NCI-H2107 treated with DMSO at 0.1 percent for 48 hours (cell line): ENCODE results near the gene GPBAR1.

Experiments
- DNase-seq: peaks from one replicate; lab custom pipeline; 2025; ENCODE audit not compliant: unreplicated experiment; lab: John Stamatoyannopoulos, UW

GPBAR1 gene

GRCh38 chr2:218260742-218261422, at the start of gene GPBAR1:
Gene GPBAR1 (plus strand): TSS chr2:218261015. CDS start chr2:218262725, 1,710 bp downstream.
- DNase-seq, result no peak

- DNase-seq, result no peak
These were observed 46.7 kb upstream of the GPBAR1 start for GRCh38 chr2:218214116-218214515.

- DNase-seq, result no peak
These were observed 44.5 kb upstream of the GPBAR1 start for GRCh38 chr2:218216336-218216673.

DNA sequence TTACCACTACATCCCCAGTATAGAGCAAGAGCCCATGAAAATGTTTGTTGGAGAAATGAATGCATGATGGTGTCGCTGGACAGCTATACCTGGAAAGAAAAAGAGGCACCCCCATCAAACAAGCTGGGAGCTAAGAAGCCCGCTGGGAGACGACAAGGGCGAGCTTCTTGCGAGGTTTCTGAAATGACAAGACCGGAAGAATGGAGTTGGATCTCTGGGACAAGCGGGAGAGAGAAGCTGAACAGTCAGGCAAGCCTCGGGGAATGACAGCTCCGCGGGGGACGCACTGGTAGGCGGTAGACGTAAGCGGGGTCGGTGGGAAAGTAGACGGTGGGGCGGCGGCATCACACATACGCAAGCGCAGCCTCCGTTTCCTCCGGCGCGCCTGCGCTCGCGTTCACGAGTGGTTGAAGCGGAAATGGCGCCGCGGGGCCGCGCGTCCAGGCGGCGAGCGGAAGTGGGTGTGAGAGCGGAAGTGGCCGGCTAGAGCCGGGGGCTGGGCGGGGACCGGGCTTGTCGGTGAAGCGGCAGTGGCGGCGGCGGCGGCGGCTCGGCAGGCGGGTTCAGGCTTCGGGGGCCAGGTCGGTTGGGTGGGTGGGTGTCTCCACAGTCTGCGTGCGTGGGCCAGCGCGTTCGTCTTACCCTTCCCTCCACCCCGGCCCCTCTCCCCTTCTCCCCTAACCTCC, 44.0 kb upstream of the GPBAR1 start, which contains the start of gene ARPC2:
TSS of gene ARPC2 (plus strand) at position 516 of the 686 bp plus-strand sequence. CDS start 282 bp downstream, outside the sequence.
- DNase-seq, result peak; percentile 46

DNA sequence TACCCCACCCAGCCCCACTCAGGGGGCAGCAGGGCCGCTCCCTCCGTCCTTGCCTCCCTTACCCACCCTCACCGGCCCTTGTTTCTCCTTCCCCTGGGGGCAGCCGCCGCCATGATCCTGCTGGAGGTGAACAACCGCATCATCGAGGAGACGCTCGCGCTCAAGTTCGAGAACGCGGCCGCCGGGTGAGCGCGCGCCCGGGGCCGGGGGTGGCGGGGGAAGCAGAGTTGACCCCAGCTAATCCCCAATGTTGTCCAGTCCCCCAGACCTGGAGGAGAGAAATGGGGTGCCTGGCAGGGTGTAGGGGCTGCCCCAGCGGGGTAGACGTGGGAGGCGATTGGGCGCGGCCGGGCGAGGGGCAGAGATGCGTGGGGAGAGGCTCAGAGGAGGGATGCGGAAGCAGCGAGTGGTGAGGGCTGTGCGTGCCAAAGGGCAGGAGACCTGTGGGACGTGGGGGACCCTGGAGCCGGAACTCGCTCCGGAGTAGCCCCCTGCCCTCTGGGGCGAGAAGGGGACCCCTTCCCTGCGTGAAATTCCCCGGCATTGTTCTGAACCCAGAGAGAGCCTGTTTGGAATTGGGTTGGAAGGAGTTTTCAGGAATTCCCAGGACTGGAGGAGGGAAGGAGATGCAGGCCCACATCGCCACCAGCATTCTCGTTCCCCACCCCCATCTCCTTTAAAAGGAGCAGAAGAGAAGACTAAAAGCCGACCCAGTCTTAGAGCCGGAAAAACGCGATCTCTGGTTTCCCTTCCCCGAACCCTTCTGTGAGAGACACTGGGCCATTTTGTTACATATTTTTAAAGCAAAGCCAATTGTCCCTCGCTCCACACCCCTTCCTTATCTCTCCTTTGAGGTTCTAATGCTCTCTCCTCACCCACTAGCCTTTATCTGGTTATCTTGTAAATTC, 43.2 kb upstream of the GPBAR1 start:
- DNase-seq, result peak; percentile 2

DNA sequence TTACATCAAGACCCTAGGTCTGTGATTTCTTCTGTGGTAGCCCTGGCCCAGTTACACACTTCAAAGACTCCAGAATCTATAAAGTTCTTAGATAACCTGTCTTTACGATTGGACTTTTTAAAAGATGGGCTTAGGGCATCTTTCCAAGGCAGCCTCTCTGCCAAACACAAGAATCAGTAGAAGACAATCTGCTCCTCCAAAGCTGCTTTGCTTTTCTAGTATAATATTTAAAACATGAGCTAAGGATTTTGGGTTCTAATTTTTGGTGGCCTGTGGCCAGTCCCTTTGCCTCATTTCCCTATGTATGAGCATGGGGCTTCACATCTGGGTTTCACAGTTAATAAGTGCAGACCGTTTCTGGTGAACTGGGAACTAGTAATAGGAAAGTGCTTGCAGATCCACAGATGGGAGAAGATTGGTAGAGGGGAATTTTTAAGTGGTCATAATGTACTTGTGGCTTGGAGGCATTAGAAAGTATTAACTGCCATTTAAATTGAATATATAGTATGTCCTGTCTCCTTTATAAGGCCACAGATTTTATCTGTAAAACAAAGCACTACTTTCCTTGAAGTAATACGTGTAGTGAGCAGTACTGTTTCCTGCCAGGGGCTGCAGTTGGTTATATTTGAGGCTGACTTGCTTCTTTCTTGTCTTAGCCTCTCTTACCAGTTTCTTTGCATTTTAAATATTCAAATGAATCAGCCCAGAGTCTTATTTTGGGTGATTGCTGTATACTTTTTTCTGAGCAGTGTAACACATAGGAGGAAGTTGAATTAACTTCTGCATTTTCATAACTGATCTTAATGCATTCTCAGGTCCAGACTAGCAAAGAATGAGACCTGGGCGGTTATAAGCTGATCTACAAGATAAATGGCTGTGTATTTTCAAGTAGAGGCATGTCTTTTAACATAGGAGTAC, 42.3 kb upstream of the GPBAR1 start:
- DNase-seq, result no peak

- no peak for DNase-seq
These were observed 40.9 kb upstream of the GPBAR1 start for GRCh38 chr2:218219934-218220333.

- no peak for DNase-seq
These were observed 39.8 kb upstream of the GPBAR1 start for GRCh38 chr2:218221000-218221399.

DNA sequence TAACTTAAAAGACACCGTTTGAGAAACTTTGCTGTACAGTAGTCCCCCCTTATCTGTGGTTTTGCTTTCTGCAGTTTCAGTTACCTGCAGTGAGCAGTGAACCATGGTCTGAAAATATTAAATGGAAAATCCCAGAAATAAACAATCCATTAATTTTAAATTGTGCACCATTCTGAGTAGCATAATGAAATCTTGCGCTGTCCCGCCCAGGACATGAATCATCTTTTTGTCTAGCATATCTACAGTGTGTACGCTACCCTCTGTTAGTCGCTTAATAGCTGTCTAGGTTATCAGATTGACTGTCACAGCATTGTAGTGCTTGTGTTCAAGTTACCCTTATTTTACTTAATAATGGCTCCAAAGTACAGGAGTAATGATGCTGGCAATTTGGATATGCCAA, 37.8 kb upstream of the GPBAR1 start:
- no peak for DNase-seq

DNA sequence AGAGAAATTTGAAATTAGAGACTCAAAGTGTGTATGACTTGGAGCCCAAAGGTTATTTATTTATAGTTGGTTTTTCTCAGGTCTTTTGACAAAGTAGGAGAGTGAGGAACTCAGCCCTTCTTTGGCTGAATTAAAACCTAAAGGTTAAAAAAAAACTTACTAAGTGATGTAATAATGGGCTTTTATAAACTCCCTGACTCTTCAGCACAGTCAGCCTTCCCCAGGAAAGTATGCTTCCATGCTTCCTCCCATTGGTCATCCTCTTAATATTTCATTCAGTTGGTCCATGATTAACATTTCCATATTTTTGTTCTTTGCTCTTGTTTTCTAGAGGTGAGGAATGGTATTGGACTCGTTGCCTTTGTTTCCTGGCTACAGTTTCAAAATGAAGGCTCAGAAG, 36.6 kb upstream of the GPBAR1 start:
- no peak for DNase-seq

- DNase-seq, result no peak
These were observed 33.9 kb upstream of the GPBAR1 start for GRCh38 chr2:218226903-218227302.

- no peak for DNase-seq
These were observed 32.3 kb upstream of the GPBAR1 start for GRCh38 chr2:218228366-218229090.

DNA sequence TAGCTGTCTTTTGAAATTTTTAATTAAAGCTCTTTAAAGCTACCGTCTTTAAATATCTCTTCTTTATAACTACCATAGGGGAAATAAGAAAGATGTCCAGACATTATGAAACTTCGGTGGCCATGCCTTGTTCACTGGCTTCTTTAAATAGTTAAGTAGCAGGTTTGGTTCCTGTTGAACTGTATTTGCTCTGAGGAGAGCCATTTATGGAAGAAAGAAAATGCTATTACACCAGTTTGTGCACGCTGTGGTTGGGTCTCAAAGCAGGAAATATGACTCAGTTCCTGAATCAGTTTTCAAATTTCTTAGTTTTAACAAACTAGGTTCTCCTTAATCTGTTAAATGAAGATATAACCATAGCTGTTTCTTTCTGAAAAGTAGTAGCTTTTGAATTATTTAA, 31.6 kb upstream of the GPBAR1 start:
- DNase-seq, result no peak

GRCh38 chr2:218229851-218230250, 31.0 kb upstream of the GPBAR1 start:
- DNase-seq, result no peak

GRCh38 chr2:218230882-218231281, 29.9 kb upstream of the GPBAR1 start:
- no peak for DNase-seq

DNA sequence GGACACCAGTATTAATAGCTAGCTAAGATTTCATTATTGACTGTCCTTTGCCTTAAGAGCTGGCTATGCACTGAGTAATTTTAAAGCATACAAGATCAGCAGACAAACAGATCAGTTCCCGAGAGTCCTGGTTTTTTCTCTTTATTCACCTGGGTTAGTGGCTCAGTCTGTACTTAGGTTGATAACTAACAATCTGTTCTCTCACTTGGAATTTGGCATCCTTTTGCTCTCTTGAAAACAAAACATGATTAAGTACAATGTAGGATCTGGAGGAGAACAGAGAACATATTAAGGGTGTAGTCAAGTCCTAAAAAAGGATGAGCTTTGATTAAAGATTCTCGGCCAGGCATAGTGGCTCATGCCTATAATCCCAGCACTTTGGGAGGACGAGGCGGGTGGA, 27.3 kb upstream of the GPBAR1 start:
- DNase-seq, result no peak

GRCh38 chr2:218234521-218234920, 26.3 kb upstream of the GPBAR1 start:
- DNase-seq, result no peak

DNA sequence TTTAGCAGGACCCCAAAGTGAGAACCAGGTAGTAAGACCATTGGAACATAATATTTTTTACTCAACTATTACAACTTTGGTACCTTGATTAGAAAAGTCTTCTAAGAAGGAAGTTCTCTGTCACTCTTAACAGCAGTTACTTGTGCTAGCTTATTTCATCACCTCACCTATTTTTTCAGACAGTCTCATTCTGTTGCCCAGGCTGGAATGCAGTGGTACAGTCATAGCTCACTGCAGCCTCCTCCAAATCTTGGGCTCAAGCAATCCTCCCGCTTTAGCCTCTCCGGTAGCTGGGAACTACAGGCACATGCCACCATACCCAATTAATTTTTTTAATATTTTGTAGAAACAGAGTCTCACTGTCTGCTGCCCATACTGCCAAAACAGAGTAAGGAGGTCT, 25.8 kb upstream of the GPBAR1 start:
- DNase-seq, result no peak

GRCh38 chr2:218236829-218237228, 24.0 kb upstream of the GPBAR1 start:
- DNase-seq, result no peak

GRCh38 chr2:218238887-218239286, 21.9 kb upstream of the GPBAR1 start:
- DNase-seq, result no peak
